Bronchial epithelial cell (primary cell): Measurements from ENCODE around the gene PERCC1. TPM values are rescaled to one million over a fixed set of nuclear protein-coding genes. Genes with fewer than 3 reads are reported as not detected.
A peak's percentile ranks its signal among the peaks of the same experiment; 100 is the strongest.
"Not testable (repeated sequence)": the region's sequence is repeated elsewhere in the genome, so short reads cannot be mapped to it uniquely, and the experiment has no call there.

Source experiments
- DNase-seq: peaks from one replicate; pipeline ENCODE4 v3.0.0-alpha.2; 2010; ENCODE audit warnings: low read depth
- FAIRE-seq: peaks from 2 replicates; lab custom pipeline; 2011; peaks lifted over from hg19 to GRCh38; lab: Jason Lieb, UNC
- H3K27me3 ChIP-seq: 2 replicates; pipeline ENCODE4 v1.5.1; 2011; ENCODE audit warnings: low read length; ENCODE audit not compliant: control insufficient read depth, insufficient read depth
- H3K36me3 ChIP-seq: 2 replicates; pipeline ENCODE4 v1.5.1; 2011; ENCODE audit warnings: low read length; ENCODE audit not compliant: control insufficient read depth, insufficient read depth
- H3K4me3 ChIP-seq: 2 replicates; pipeline ENCODE4 v1.5.1; 2011; ENCODE audit warnings: mild to moderate bottlenecking, low read depth, low read length, control low read depth
- total RNA-seq: library from RNA; depleted of rRNA; stranded (reverse); fragments of >200 nt; gene quantifications from 2 replicates; pipeline ENCODE4 v1.2.1, GENCODE V29; 2014
- TF ChIP-seq, protein P1 (sequence below): IDR thresholded peaks from 2 replicates; pipeline ENCODE4 v1.5.1; 2011; ENCODE audit warnings: mild to moderate bottlenecking, moderate library complexity, low read length, control low read depth, inconsistent platforms; ENCODE audit not compliant: insufficient read depth, severe bottlenecking

PERCC1 gene
- total RNA-seq, 1 donor from 2014 or later: not detected

GRCh38 chr16:1466968-1467521 lies 36.2 kb downstream of the PERCC1 start:
- no peaks in the 10 kb centered on the region for H3K27me3 ChIP-seq
- TF ChIP-seq, protein P1, sequence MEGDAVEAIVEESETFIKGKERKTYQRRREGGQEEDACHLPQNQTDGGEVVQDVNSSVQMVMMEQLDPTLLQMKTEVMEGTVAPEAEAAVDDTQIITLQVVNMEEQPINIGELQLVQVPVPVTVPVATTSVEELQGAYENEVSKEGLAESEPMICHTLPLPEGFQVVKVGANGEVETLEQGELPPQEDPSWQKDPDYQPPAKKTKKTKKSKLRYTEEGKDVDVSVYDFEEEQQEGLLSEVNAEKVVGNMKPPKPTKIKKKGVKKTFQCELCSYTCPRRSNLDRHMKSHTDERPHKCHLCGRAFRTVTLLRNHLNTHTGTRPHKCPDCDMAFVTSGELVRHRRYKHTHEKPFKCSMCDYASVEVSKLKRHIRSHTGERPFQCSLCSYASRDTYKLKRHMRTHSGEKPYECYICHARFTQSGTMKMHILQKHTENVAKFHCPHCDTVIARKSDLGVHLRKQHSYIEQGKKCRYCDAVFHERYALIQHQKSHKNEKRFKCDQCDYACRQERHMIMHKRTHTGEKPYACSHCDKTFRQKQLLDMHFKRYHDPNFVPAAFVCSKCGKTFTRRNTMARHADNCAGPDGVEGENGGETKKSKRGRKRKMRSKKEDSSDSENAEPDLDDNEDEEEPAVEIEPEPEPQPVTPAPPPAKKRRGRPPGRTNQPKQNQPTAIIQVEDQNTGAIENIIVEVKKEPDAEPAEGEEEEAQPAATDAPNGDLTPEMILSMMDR: no peak
- no peak overlapping the region for H3K4me3 ChIP-seq
- DNase-seq: no peak
- no peaks in the 10 kb centered on the region for H3K36me3 ChIP-seq
- no peak for FAIRE-seq

DNA sequence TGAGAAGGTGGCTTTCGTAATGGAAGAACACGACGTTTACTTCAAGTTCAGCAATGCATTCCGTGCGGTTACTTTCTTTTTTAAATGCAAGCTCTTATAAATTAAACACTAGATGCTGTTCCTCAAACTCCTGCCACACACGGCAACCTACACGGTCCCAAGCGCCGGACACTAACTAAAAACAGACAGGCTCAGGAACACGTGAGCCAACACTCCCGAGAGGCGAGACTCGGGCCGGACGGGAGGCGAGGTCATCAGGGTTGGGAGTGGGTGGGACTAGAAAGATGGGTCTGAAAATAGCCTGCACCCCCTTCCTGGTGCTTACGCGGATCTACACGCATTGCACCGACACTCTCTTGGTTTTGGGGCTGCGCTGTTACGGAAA lies 37.5 kb downstream of the PERCC1 start:
- no peak overlapping the region for H3K4me3 ChIP-seq
- H3K27me3 ChIP-seq: no peaks in the 10 kb centered on the region
- no peak for DNase-seq
- no peak for FAIRE-seq
- H3K36me3 ChIP-seq: no peaks in the 10 kb centered on the region
- TF ChIP-seq, protein P1: no peak

- H3K4me3 ChIP-seq, H3K27me3 ChIP-seq, FAIRE-seq, DNase-seq, H3K36me3 ChIP-seq: not testable (repeated sequence)
Measured at GRCh38 chr16:1469141-1469540, 38.3 kb downstream of the PERCC1 start.

GRCh38 chr16:1469693-1470201 lies 38.9 kb downstream of the PERCC1 start:
- H3K27me3 ChIP-seq: no peaks in the 10 kb centered on the region
- TF ChIP-seq, protein P1: no peak
- FAIRE-seq: peak; percentile 43
- H3K36me3 ChIP-seq: no peaks in the 10 kb centered on the region
- DNase-seq: no peak
- H3K4me3 ChIP-seq: no peak overlapping the region

DNA sequence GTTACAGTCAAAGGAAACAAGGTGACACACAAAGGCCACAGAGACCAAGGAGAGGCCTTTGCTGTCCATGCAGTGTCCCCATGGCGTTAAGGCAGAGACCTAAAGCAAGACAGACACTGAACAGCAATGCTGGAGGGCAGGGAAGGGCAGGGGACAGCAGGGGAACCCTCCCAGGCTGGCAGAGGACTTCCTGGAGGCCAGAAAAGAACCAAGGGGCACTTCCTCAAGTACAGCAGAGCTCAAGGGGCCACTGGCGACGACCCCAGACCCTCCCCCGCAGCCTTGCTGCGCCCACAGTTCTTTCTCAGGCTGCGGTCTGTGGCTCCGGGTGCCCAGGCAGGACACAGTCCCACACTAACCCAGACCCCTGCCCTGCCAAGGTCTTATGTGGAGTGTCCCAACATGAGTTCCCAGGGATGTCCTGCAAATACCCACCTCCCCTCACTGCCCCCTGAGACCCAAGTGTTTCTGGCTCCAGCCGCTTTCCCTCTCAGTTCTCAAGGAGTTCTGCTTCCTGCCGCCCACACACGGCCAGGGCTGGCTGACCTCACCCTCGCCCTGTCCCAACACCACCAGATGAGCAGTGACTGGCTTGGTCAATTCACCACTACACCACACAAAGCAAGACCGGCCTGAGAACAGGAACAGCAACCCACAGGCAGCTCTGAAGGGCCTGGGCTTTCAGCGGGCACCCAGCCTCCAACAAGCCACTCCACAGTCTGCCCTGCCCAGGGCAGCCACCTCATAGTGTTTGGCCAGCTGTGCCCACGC lies 39.8 kb downstream of the PERCC1 start:
- TF ChIP-seq, protein P1: no peak
- Histone ChIP-seq H3K4me3 (no peak overlapping the region), H3K36me3 (no peaks in the 10 kb centered on the region), H3K27me3 (no peaks in the 10 kb centered on the region)
- no peak for FAIRE-seq
- no peak for DNase-seq

- H3K36me3 ChIP-seq: no peaks in the 10 kb centered on the region
- H3K27me3 ChIP-seq: no peaks in the 10 kb centered on the region
- TF ChIP-seq, protein P1: no peak
- FAIRE-seq: no peak
- DNase-seq: no peak
- H3K4me3 ChIP-seq: no peak overlapping the region
Measured at GRCh38 chr16:1471569-1472194, 40.8 kb downstream of the PERCC1 start.
